Spinal cord (tissue), 10 donors: ENCODE measurements around the gene CD55. TPM values are rescaled to one million over a fixed set of nuclear protein-coding genes. Genes with fewer than 3 reads are reported as not detected.

Experiments
- DNase-seq, 6 donors: peaks; one replicate each; pipeline versions ENCODE4 v3.0.0 to v3.0.0-alpha.2; 2013 to 2015; ENCODE audit warnings: low spot score in 6 of 6, low read depth in 4 of 6
- H3K27ac ChIP-seq: one replicate; pipeline ENCODE4 v1.5.1; 2013; ENCODE audit warnings: low read depth, low read length, control low read depth
- H3K27me3 ChIP-seq: one replicate; pipeline ENCODE4 v1.6.1; 2013; ENCODE audit warnings: low read length; ENCODE audit not compliant: control insufficient read depth, insufficient read depth
- H3K36me3 ChIP-seq: one replicate; pipeline ENCODE4 v1.6.1; 2013; ENCODE audit warnings: low read length; ENCODE audit not compliant: control insufficient read depth, insufficient read depth
- H3K4me1 ChIP-seq: one replicate; pipeline ENCODE4 v1.6.1; 2013; ENCODE audit warnings: low read length; ENCODE audit not compliant: control insufficient read depth, insufficient read depth
- H3K4me3 ChIP-seq: one replicate; pipeline ENCODE4 v1.5.1; 2013; ENCODE audit warnings: low read depth, low read length, control low read depth
- H3K9me3 ChIP-seq: one replicate; pipeline ENCODE4 v1.6.1; 2013; ENCODE audit warnings: low read length; ENCODE audit not compliant: control insufficient read depth, insufficient read depth
- WGBS: methylation state at CpG from one replicate; pipeline ENCODE4 v1.1.5; 2013; ENCODE audit warnings: missing lambda C conversion rate; ENCODE audit not compliant: insufficient coverage; 5-methylcytosine and 5-hydroxymethylcytosine counted together
- polyA plus RNA-seq, 2 donors: library from polyadenylated mRNA; unstranded; fragments of 120-200 nt; gene quantifications; one replicate each; pipeline ENCODE4 v1.2.1, GENCODE V29; 2013; ENCODE audit not compliant: insufficient read length in 2 of 2
- total RNA-seq, 2 donors: library from RNA; depleted of rRNA in 1 of 2; stranded (reverse); fragments of 120-200 nt in 1 of 2; fragments of >200 nt in 1 of 2; gene quantifications; one replicate each; pipeline versions ENCODE4 v1.2.3 to v1.2.4, GENCODE V29; 2013 to 2014
- donor health status: healthy.

Gene CD55
- total and polyA plus RNA-seq, 4 donors = 11.3 to 32.4 (median 22.1) TPM

DNA sequence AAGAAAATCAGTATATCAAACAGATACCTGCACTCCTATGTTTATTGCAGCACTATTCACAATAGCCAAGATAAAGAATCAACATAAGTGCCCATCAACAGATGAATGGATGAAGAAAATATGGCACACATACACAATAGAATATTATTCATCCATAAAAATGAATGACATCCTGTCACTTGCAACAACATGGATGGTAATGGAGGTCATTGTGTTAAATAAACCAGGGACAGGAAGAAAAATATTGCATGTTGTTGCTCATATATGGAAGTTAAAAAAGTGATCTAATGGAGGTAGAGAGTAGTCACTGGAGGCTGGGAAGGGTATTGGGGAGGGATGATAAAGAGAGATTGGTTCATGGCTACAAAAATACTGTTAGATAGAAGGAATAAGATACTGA is 67.2 kb downstream of the CD55 start:
- Histone ChIP-seq H3K27me3 (no peaks in the 10 kb centered on the region), H3K4me3 (no peak overlapping the region), H3K36me3 (no peaks in the 10 kb centered on the region), H3K27ac (no peak overlapping the region), H3K9me3 (no peaks in the 10 kb centered on the region), H3K4me1 (no peaks in the 10 kb centered on the region)
- no peak for DNase-seq

- no peaks in the 10 kb centered on the region for H3K27me3 ChIP-seq
- no peak overlapping the region for H3K4me3 ChIP-seq
- H3K9me3 ChIP-seq = no peaks in the 10 kb centered on the region
- no peak overlapping the region for H3K27ac ChIP-seq
- WGBS = 62% methylated on average over 1 of the region's 1 CpG
- no peak for DNase-seq
- H3K36me3 ChIP-seq = no peaks in the 10 kb centered on the region
- H3K4me1 ChIP-seq = no peaks in the 10 kb centered on the region
Observed at GRCh38 chr1:207389728-207390464, 68.4 kb downstream of the CD55 start.

DNA sequence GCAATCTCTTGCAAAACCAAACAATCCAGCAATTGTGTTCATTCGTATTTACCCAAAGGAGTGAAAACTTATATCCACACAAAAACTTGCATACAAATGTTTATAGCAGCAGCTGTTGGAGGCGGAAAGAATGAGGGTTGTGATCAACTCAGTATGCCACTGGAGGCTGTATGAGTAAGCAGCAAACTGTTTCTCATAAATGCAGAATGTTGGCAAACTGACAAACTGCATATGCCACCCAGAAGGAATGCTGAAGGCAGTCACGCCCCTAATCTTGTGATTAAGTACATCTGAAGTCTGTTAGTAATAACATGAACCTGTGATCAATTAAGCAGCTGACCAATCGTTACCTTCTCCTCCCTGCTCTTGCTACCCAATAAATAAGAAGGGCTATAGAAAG is 72.1 kb downstream of the CD55 start:
- Histone ChIP-seq H3K36me3 (no peaks in the 10 kb centered on the region), H3K4me3 (no peak overlapping the region), H3K4me1 (no peaks in the 10 kb centered on the region), H3K27me3 (no peaks in the 10 kb centered on the region), H3K9me3 (no peaks in the 10 kb centered on the region), H3K27ac (no peak overlapping the region)
- DNase-seq = peak in 1 of 6 donors; percentile 1
- WGBS = 80% methylated on average over 1 of the region's 4 CpGs

DNA sequence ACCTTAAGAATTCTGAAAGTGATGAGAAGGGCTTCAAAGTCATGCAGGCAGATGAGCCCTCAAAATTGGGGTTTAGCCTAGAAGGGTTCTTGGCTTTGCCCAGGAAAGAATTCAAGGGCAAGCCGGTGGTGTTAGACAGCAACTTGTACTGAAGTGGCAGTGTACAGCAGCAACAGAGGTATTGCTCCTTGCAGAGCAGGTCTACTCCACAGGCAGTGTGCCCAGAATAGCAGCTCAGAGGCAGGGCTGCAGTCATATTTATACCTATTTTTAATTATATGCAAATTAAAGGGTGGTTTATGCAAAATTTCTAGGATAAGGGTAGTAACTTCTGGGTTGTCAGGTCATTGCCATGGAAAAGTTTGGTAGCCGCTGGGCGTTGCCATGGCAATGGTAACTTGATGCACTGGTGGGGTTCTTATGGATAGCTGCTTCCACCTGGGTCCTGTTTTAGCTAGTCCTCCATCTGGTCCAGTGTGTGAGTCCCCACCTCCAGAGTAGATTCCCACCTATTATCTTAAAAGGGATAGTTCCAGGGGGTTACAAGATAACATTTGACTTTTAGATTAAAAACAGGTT is 74.8 kb downstream of the CD55 start:
- no peak overlapping the region for H3K27ac ChIP-seq

DNA sequence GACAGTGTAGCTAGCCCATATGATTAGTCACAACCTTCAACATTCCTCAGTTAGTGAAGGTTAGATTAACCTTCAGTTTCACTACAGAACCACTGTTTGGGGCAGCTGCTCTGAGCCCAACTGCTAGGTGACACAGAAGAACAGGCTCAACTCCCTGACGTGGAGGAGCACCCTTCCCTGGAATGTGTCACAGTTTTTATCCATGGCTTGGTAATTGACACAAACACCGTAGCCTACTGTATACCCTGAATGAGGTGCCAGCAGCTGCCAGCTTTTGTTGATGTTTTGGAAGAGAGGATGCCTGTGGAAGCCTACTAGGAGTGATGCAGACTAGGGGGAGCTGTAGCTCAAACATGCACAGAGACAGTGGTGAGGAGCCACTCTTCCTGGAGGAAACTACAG is 76.0 kb downstream of the CD55 start:
- no peak overlapping the region for H3K27ac ChIP-seq
- WGBS = 38% methylated on average over 1 of the region's 2 CpGs
- DNase-seq = no peak

More for the DNA sequence above, 74.8 kb downstream of the CD55 start:
- Histone ChIP-seq H3K9me3 (no peaks in the 10 kb centered on the region), H3K4me1 (no peaks in the 10 kb centered on the region), H3K4me3 (no peak overlapping the region), H3K27me3 (no peaks in the 10 kb centered on the region), H3K36me3 (no peaks in the 10 kb centered on the region)
- DNase-seq = no peak
- WGBS = 69% methylated on average over 3 of the region's 3 CpGs

DNA sequence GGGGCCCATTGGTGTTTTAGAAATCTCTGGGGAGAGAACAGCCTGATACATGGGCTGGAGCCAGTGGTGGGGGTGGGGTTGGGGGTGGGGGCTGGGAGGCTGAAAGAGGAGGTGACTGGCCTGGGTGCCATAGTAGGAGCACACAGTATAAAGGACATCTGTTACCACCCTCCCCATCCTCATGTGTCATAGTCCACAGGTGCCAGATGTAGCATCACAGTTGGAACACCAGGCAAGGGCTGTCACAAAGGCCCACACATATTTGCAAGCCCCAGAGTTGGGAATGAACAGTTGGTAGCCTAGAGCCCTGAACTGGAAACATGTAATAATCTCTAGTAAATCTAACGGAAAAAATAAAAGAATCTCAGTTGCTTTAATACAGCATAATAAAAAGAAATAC is 77.5 kb downstream of the CD55 start:
- WGBS = no CpG with 5 or more reads among the region's 1 CpG

More for the DNA sequence above, 76.0 kb downstream of the CD55 start:
- H3K36me3 ChIP-seq = no peaks in the 10 kb centered on the region
- no peak overlapping the region for H3K4me3 ChIP-seq
- H3K27me3 ChIP-seq = no peaks in the 10 kb centered on the region
- no peaks in the 10 kb centered on the region for H3K4me1 ChIP-seq
- H3K9me3 ChIP-seq = no peaks in the 10 kb centered on the region

GRCh38 chr1:207401578-207401977 is 80.1 kb downstream of the CD55 start:
- WGBS = 96% methylated on average over 5 of the region's 7 CpGs
- no peaks in the 10 kb centered on the region for H3K36me3 ChIP-seq

More for the DNA sequence above, 77.5 kb downstream of the CD55 start:
- no peaks in the 10 kb centered on the region for H3K27me3 ChIP-seq
- no peaks in the 10 kb centered on the region for H3K4me1 ChIP-seq
- DNase-seq = no peak
- H3K9me3 ChIP-seq = no peaks in the 10 kb centered on the region
- H3K4me3 ChIP-seq = no peak overlapping the region
- H3K36me3 ChIP-seq = no peaks in the 10 kb centered on the region
- no peak overlapping the region for H3K27ac ChIP-seq

GRCh38 chr1:207402744-207403143 is 81.3 kb downstream of the CD55 start:
- H3K27ac ChIP-seq = no peak overlapping the region
- H3K4me1 ChIP-seq = no peaks in the 10 kb centered on the region
- no peaks in the 10 kb centered on the region for H3K9me3 ChIP-seq
- H3K36me3 ChIP-seq = no peaks in the 10 kb centered on the region
- no CpG with 5 or more reads among the region's 4 CpGs for WGBS
- no peak overlapping the region for H3K4me3 ChIP-seq
- H3K27me3 ChIP-seq = no peaks in the 10 kb centered on the region
- DNase-seq = peak in 1 of 6 donors; percentile 2

More at GRCh38 chr1:207401578-207401977, 80.1 kb downstream of the CD55 start:
- no peaks in the 10 kb centered on the region for H3K4me1 ChIP-seq
- DNase-seq = no peak
- H3K27me3 ChIP-seq = no peaks in the 10 kb centered on the region
- no peak overlapping the region for H3K4me3 ChIP-seq
- no peak overlapping the region for H3K27ac ChIP-seq
- H3K9me3 ChIP-seq = no peaks in the 10 kb centered on the region

GRCh38 chr1:207404849-207405525 is 83.5 kb downstream of the CD55 start:
- no CpG with 5 or more reads among the region's 6 CpGs for WGBS
- Histone ChIP-seq H3K4me3 (no peak overlapping the region), H3K27ac (no peak overlapping the region), H3K36me3 (no peaks in the 10 kb centered on the region), H3K27me3 (no peaks in the 10 kb centered on the region), H3K9me3 (no peaks in the 10 kb centered on the region), H3K4me1 (no peaks in the 10 kb centered on the region)
- DNase-seq = peak; percentile 2 to 89 (median 29)

GRCh38 chr1:207405814-207406213 is 84.3 kb downstream of the CD55 start:
- Histone ChIP-seq H3K27me3 (no peaks in the 10 kb centered on the region), H3K4me1 (no peaks in the 10 kb centered on the region), H3K9me3 (no peaks in the 10 kb centered on the region), H3K27ac (no peak overlapping the region), H3K36me3 (no peaks in the 10 kb centered on the region), H3K4me3 (no peak overlapping the region)
- no peak for DNase-seq
